Epithelial cell of alveolus of lung (primary cell): ENCODE measurements around the gene CPT1B. TPM values are rescaled to one million over a fixed set of nuclear protein-coding genes. Genes with fewer than 3 reads are reported as not detected.

Experiments used
- total RNA-seq: library from RNA; depleted of rRNA; stranded (reverse); fragments of >200 nt; gene quantifications from 2 replicates; pipeline ENCODE4 v1.2.1, GENCODE V29; 2015

The CPT1B gene
- total RNA-seq = 0.52 and 3.8 TPM in 2 replicates

DNA sequence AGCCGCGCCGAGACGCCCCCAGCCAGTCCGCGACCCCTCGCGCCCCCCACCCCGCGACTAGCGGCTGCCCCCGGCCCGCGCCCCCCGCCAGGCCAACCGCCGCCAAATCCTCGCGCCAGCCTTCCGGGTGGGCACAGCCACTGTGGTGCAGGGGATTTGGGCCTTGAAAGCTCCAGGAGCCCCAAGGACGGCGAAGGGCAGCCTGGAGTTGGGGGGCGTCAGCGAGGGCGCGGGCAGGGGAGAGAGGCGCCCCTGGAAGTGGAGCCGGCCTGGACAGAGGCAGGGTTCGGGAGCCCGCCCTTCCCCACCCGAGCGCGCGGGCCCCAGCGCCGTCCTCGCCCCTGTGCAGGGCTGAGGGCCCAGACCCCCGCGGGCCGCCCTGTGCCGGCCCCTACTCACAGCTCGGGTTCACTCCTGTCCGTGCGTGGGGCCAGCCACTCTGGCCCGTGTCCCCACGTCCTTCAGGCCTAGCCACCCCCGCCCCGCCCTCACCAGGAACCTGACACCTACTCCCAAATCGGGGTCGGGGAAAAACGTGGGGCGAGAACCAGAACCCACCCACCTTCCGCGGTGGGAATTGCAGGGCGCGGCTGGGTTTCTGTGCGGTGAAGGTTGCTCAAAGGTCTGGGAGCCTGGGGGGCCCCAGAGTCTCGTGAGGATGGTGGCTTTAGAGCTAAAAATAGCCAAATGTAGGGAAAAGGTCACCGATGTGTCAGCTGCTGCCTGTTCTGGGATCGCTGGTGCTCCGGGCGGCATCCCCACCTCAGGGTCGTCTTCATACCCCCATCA, at the start of gene CPT1B:
CPT1B (minus strand) TSS at position 441 of the 789 bp plus-strand sequence. CDS start 512 bp downstream, outside the sequence.

DNA sequence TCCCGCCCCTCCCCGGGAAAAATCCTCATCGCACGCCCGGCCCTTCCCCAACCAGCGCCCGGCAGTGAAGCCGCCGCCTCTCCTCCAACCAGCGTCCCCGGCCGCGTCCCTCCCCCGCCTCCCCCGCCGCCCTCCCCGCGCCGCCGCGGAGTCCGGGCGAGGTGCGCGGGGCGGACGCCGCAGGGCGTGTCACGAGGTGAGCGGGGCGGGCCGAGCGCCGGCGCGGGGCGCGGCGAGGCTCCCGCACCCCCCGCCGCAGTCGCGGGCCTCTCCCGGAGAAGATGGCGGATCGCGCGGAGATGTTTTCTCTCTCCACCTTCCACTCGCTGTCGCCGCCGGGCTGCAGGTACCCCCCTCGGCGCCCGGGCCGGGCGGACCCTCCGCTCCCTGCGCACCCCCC, 22.3 kb upstream of the CPT1B start, which contains the start of gene MAPK8IP2:
MAPK8IP2 (plus strand) TSS at position 256 of the 400 bp plus-strand sequence; CDS start at position 282, 26 bp downstream.

GRCh38 chr22:50582493-50583293, 4.5 kb upstream of the CPT1B start, which contains the start of gene CHKB:
Gene CHKB (minus strand): TSS chr22:50582849. CDS start chr22:50582781, 68 bp downstream.

DNA sequence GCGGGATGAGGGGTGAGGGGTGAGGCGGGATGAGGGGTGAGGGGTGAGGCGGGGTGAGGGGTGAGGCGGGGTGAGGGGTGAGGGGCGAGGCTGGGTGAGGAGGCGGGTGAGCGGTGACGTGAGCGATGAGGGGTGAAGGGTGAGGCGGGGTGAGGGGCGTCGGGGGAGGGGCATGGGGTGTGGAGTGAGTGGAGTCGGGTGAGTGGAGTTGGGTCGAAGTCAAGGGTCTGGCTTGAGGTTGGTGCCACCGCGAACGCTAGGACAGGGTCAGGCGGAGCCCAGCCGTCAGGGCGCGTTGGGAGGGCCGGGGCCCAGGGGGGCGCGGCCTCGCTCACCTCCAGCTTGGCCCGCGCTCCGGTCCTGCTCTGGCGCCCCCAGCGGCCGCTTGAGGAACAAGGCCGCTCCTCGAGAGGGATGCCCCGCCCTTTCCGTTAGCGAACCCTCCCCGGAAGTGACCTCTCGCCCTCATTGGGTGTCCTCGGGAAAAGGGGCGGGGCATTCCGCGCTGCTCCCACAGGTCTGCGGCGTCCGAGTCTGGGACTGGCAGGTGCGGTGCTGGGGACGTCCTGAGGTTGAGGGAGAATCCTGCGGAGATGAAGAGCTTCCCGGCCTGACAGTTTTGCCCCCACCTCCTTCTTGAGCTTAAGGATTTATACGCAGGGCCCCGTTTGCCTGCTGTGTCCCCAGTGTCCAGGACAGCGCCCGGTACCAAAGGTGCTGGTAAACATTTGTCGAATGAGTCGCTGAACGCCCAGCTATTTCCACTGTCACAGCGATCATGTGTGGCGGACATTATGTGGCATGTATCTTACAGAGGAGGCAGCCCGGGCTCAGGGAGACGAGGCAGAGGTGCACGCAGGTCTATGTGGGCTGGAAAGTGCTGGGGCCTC, 15.5 kb downstream of the CPT1B start, which contains the start of gene SYCE3:
SYCE3 (minus strand) TSS at position 397 of the 890 bp plus-strand sequence. CDS start 6,514 bp downstream, outside the sequence.

GRCh38 chr22:50545522-50546325, 32.5 kb downstream of the CPT1B start, which contains the start of gene KLHDC7B:
Gene KLHDC7B (plus strand): TSS chr22:50545899. CDS start chr22:50546244, 345 bp downstream.

GRCh38 chr22:50529897-50530579, 48.2 kb downstream of the CPT1B start, which contains the start of gene TYMP:
Gene TYMP (minus strand): TSS chr22:50530012. CDS start chr22:50529709, 303 bp downstream.

DNA sequence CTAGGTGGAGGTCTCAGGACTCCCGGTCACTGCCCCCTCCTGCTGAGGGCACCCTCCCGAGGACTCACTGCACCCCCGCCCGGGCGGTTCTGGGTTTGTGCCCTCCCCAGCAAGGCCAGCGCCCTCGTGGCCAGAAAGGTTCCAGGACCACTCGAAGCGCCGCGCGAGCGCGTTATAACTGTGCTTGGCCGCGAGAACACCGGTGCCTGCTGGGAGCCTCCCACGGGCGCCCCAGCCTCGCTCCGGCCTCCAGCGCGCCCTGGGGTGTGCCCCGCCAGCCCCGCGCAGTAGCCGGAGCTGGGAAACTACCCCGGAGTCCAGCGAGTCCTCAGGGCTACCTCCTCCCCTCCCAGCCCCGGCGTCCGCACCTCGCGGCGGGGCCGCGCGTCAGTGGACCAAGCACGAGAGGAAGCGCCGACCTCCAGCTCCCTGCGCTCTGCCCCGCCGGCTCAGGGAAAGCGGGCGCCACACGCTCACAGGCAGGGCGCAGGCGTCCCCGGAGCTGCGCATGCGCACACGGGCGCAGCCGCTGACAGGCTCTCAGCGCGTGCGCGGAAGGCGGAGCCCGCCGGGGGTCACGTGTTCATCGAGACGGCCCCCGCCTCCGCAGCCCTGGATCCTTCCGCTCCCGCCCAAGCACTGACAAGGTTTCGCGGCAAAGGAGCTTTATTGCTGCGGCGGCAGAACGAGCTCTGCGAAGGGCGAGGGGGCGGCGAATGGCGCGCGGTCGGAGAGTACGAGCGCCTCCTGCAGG, 52.9 kb downstream of the CPT1B start, which contains the start of gene SCO2:
SCO2 (minus strand) TSS at position 495 of the 754 bp plus-strand sequence. CDS start 1,187 bp downstream, outside the sequence.

Other genes starting within 250 kb of the CPT1B start
- 34.5 and 36.1 TPM in 2 replicates for gene PPP6R2, start 235.1 kb downstream of the CPT1B start, total RNA-seq
- 56.4 and 65.3 TPM in 2 replicates for gene SBF1, start 103.4 kb downstream of the CPT1B start, total RNA-seq
- gene ADM2, start 96.9 kb downstream of the CPT1B start, total RNA-seq = 0.72 and 8.8 TPM in 2 replicates
- not detected in 2 replicates for gene MIOX, start 91.6 kb downstream of the CPT1B start, total RNA-seq
- 56.1 and 68.0 TPM in 2 replicates for gene LMF2, start 70.7 kb downstream of the CPT1B start, total RNA-seq
- gene NCAPH2, start 70.2 kb downstream of the CPT1B start, total RNA-seq = 16.0 and 60.0 TPM in 2 replicates
- 5.4 and 8.4 TPM in 2 replicates for gene SCO2, start 52.8 kb downstream of the CPT1B start, total RNA-seq
- gene TYMP, start 48.4 kb downstream of the CPT1B start, total RNA-seq = 36.4 and 74.5 TPM in 2 replicates
- gene KLHDC7B, start 32.5 kb downstream of the CPT1B start, total RNA-seq = 0.52 TPM in 1 of 2 replicates, not detected in the other
- gene SYCE3, start 15.5 kb downstream of the CPT1B start, total RNA-seq = not detected in 2 replicates
- gene CHKB, start 4.4 kb upstream of the CPT1B start, total RNA-seq = 29.1 and 34.9 TPM in 2 replicates
- 0.24 and 0.26 TPM in 2 replicates for gene MAPK8IP2, start 22.4 kb upstream of the CPT1B start, total RNA-seq
- 38.2 and 48.5 TPM in 2 replicates for gene ARSA, start 49.7 kb upstream of the CPT1B start, total RNA-seq
- 1.2 and 4.2 TPM in 2 replicates for gene SHANK3, start 94.4 kb upstream of the CPT1B start, total RNA-seq
- not detected in 2 replicates for gene ACR, start 159.8 kb upstream of the CPT1B start, total RNA-seq
- 7.3 and 12.2 TPM in 2 replicates for gene RABL2B, start 205.2 kb upstream of the CPT1B start, total RNA-seq